ENCODE results near the gene ALG5. TPM values are rescaled to one million over a fixed set of nuclear protein-coding genes. Genes with fewer than 3 reads are reported as not detected.

The ALG5 gene
- total RNA-seq, 2 experiments from 2014 or later, result 14.4 to 15.1 TPM

DNA sequence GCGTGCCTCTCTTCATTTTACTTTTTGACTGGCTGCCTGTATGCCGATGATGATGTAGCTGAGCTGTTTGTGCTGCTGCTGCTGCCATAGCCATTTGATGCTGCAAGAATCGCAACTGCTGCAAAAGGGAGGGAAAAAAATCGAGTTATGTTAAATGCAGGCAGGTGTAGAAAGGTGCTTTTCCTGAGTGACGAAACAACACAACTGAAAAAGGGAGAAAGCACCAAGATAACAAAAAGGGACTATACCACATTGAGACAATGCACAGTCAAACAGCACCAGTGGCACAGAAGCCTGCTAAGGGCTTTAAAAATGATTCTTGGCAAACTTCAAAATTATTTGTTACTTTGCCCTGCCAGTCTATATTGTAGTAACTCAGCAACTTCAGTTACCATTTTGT, 10.6 kb upstream of the ALG5 start:
- Histone ChIP-seq H3K36me3 (ENCODE audit: insufficient read depth, low read length) (peaks cover 81% of the 10 kb centered on the region), H3K27me3 (ENCODE audit: control insufficient read depth in 1 of 2, insufficient read depth in 2 of 2, low read length in 2 of 2) (no peaks in the 10 kb centered on the region), H3K9me3 (ENCODE audit: control insufficient read depth in 1 of 2, insufficient read depth in 1 of 2, low read length in 2 of 2) (no peaks in the 10 kb centered on the region), H3K4me3 (ENCODE audit: low read length) (no peak overlapping the region), H3K27ac (ENCODE audit: low read depth in 1 of 2, low read length in 2 of 2) (no peak overlapping the region), H3K4me1 (ENCODE audit: insufficient read depth, low read length) (no peaks in the 10 kb centered on the region)
- CTCF ChIA-PET, result no interaction called here
- Mint-ChIP-seq H3K27ac (no peak overlapping the region), H3K9me3 (no peaks in the 10 kb centered on the region), H3K4me1 (ENCODE audit: low read depth) (peaks cover 13% of the 10 kb centered on the region), H3K4me3 (no peak overlapping the region), H3K27me3 (no peaks in the 10 kb centered on the region), H3K36me3 (ENCODE audit: low read depth) (peaks cover 94% of the 10 kb centered on the region)
- POLR2A ChIA-PET, result no interaction called here
- DNase-seq (no peak), ATAC-seq (ENCODE audit: poor library complexity) (no peak)
- TF ChIP-seq CTCF (IDR thresholded peaks at IDR 0.05), result no peak
- intact Hi-C loops (cut with DNase I, micrococcal nuclease), result loop anchor here (2.0 to 10.0 kb wide), 3 partner anchors 13 to 665 kb away; partner anchors contain the start of gene SPART (in 1 of the 2)

- H3K36me3 ChIP-seq (ENCODE audit: insufficient read depth, low read length), result peaks cover 36% of the 10 kb centered on the region
- H3K36me3 Mint-ChIP-seq (ENCODE audit: low read depth), result peaks cover 85% of the 10 kb centered on the region
- peaks cover 12% of the 10 kb centered on the region for H3K4me1 ChIP-seq (ENCODE audit: insufficient read depth, low read length)
- peak overlapping the region; percentile 99 for H3K27ac Mint-ChIP-seq
- H3K9me3 ChIP-seq (ENCODE audit: control insufficient read depth in 1 of 2, insufficient read depth in 1 of 2, low read length in 2 of 2), result no peaks in the 10 kb centered on the region
- H3K27me3 ChIP-seq (ENCODE audit: control insufficient read depth in 1 of 2, insufficient read depth in 2 of 2, low read length in 2 of 2), result no peaks in the 10 kb centered on the region
- intact Hi-C loops (cut with DNase I, micrococcal nuclease), result loop anchor here in 1 of 2 experiments (2.0 to 10.0 kb wide), 3 partner anchors 57 to 657 kb away; partner anchors contain the start of genes RFXAP, SPART and SUPT20H
- H3K27ac ChIP-seq (ENCODE audit: low read depth in 1 of 2, low read length in 2 of 2), result no peak overlapping the region
- no peaks in the 10 kb centered on the region for H3K9me3 Mint-ChIP-seq
- peaks cover 5% of the 10 kb centered on the region for H3K27me3 Mint-ChIP-seq
- TF ChIP-seq CTCF (IDR thresholded peaks at IDR 0.05), result no peak
- H3K4me1 Mint-ChIP-seq (ENCODE audit: low read depth), result peaks cover 38% of the 10 kb centered on the region
- H3K4me3 ChIP-seq (ENCODE audit: low read length), result no peak overlapping the region
- POLR2A ChIA-PET, result interaction anchor here (0.6 to 3.4 kb wide), 3 partner anchors 10 to 1347 kb away, joined by 3 to 16 read pairs (median 3); partner anchors contain the start of genes SUPT20H and UFM1
- peak in 1 of 14 experiments; percentile 4 for DNase-seq
- ATAC-seq (ENCODE audit: poor library complexity), result no peak
- CTCF ChIA-PET, result no interaction called here
- peak overlapping the region; percentile 96 for H3K4me3 Mint-ChIP-seq
These were observed 2.7 kb upstream of the ALG5 start for GRCh38 chr13:37001921-37002250.

DNA sequence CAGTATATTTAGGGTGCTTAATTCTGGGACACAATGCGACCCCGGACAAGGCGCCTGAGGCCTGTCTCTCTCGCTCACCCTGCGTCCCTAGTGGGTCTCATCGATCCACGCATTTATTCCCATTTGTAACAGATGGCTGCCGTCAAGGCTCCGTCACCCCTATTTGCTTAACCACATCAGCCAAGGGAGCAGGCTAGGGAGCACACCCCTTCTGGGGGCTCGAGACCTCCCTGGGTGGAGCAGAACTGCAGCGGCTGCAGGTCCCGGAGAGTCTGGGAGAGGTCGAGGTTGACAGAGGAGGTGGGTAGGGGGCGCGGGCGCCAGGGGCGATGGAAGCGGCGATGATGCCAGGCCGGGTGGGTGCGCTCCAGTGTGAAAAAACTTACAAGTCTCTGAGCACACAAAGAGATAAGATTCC, 507 bp downstream of the ALG5 start:
- POLR2A ChIA-PET, result interaction anchor here (1.0 to 3.4 kb wide), 11 partner anchors 8 to 1350 kb away, joined by 3 to 51 read pairs (median 10); partner anchors contain the start of genes SPART, SUPT20H and UFM1
- intact Hi-C loops (cut with DNase I, micrococcal nuclease), result loop anchor here in 1 of 2 experiments (5.0 kb wide), 3 partner anchors 176 to 1354 kb away; partner anchors contain the start of gene SPART
- DNase-seq, result peak in 10 of 14 experiments; percentile 2 to 45 (median 12)
- Mint-ChIP-seq H3K27ac (peak overlapping the region; percentile 99), H3K9me3 (no peaks in the 10 kb centered on the region), H3K27me3 (peaks cover 5% of the 10 kb centered on the region), H3K4me1 (ENCODE audit: low read depth) (peaks cover 47% of the 10 kb centered on the region), H3K4me3 (peak overlapping the region; percentile 96), H3K36me3 (ENCODE audit: low read depth) (peaks cover 75% of the 10 kb centered on the region)
- no peak for ATAC-seq (ENCODE audit: poor library complexity)
- Histone ChIP-seq H3K4me3 (ENCODE audit: low read length) (peak overlapping the region; percentile 95), H3K27ac (ENCODE audit: low read depth in 1 of 2, low read length in 2 of 2) (peak overlapping the region; percentile 29 to 77), H3K27me3 (ENCODE audit: control insufficient read depth in 1 of 2, insufficient read depth in 2 of 2, low read length in 2 of 2) (no peaks in the 10 kb centered on the region), H3K36me3 (ENCODE audit: insufficient read depth, low read length) (peaks cover 27% of the 10 kb centered on the region), H3K9me3 (ENCODE audit: control insufficient read depth in 1 of 2, insufficient read depth in 1 of 2, low read length in 2 of 2) (no peaks in the 10 kb centered on the region), H3K4me1 (ENCODE audit: insufficient read depth, low read length) (peaks cover 12% of the 10 kb centered on the region)
- TF ChIP-seq CTCF (IDR thresholded peaks at IDR 0.05), result no peak
- CTCF ChIA-PET, result interaction anchor here (0.6 to 1.9 kb wide), 13 partner anchors 10 to 180 kb away, joined by 3 to 10 read pairs (median 4); partner anchors contain the start of gene RFXAP
